Measurements from ENCODE around the gene AREG.

Gene AREG

DNA sequence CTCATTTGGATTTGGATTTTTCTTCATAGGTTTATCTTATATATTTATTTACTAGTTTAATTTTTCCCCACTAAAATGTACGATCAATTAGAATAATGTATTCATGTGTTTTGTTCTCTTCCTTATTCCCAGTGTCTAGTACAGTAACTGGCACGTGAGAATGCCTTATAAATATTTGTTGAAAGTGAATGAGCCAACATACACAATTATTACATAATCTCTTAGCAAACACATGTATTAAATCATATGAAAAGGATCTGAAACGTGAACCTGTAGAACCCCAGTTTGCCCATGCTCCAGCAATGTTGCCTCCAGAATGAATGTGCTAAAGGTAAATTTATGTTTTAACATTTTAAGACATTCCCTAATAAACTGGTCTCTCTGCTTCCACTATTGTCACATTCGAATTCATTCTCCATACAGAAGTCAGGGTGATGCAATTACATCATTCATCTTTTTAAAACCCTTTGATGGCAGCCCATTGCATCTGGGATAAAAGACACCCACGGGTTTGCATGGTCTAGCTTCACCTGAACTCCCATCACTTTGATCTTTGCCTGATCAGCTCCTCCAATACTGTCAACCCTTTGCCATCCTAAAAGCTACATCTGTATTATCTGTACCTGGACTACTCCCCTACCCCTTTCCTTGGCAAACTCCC, 30.7 kb upstream of the AREG start:
- H3K14ac ChIP-seq (ENCODE audit: low read length) = no peak overlapping the region
- H3K23ac ChIP-seq (ENCODE audit: low read depth, low read length, poor library complexity) = no peak overlapping the region
- no peak overlapping the region for H3K18ac ChIP-seq (ENCODE audit: low read length)
- no peak overlapping the region for H2BK120ac ChIP-seq (ENCODE audit: low read depth, low read length)
- no peak for DNase-seq (ENCODE audit: low spot score)
- no peak overlapping the region for H2BK5ac ChIP-seq (ENCODE audit: low read length)
- no peaks in the 10 kb centered on the region for H3K79me1 ChIP-seq (ENCODE audit: low read depth, low read length)
- no peak overlapping the region for H4K8ac ChIP-seq (ENCODE audit: low read depth, low read length)
- H3K36me3 ChIP-seq (replicated peaks in 1 of 2; ENCODE audit: control insufficient read depth in 2 of 2, insufficient read depth in 2 of 2, low read length in 2 of 2) = no peaks in the 10 kb centered on the region
- H3K9me3 ChIP-seq (replicated peaks in 1 of 2; ENCODE audit: control insufficient read depth in 2 of 2, insufficient read depth in 1 of 2, low read depth in 1 of 2, low read length in 2 of 2) = no peaks in the 10 kb centered on the region
- H2AK5ac ChIP-seq (ENCODE audit: low read depth, low read length) = no peak overlapping the region
- no peak overlapping the region for H3K4me3 ChIP-seq (ENCODE audit: low read length in 2 of 2)
- no peak overlapping the region for H3K27ac ChIP-seq (replicated peaks; ENCODE audit: low read length)
- no peak overlapping the region for H2AFZ ChIP-seq (ENCODE audit: low read length)
- H3K9ac ChIP-seq (ENCODE audit: low read depth, low read length, poor library complexity) = no peak overlapping the region
- no peak overlapping the region for H2BK15ac ChIP-seq (ENCODE audit: low read length)
- no peak overlapping the region for H3K4me2 ChIP-seq (ENCODE audit: insufficient read depth, low read length, poor library complexity, severe bottlenecking)
- H4K91ac ChIP-seq (ENCODE audit: low read depth, low read length, poor library complexity) = no peak overlapping the region
- no peak overlapping the region for H2BK12ac ChIP-seq (ENCODE audit: low read length)
- H3K27me3 ChIP-seq (ENCODE audit: control insufficient read depth in 3 of 3, insufficient read depth in 3 of 3, low read depth in 1 of 3, low read length in 3 of 3) = no peaks in the 10 kb centered on the region
- WGBS, 2 donors (ENCODE audit: extremely low coverage in 2 of 2, insufficient read length in 2 of 2, insufficient replicate concordance in 1 of 2) = no CpG with 5 or more reads among the region's 5 CpGs
- no peak overlapping the region for H3K4ac ChIP-seq (ENCODE audit: low read length)
- H3K4me1 ChIP-seq (ENCODE audit: control insufficient read depth in 2 of 2, insufficient read depth in 1 of 2, low read depth in 1 of 2, low read length in 2 of 2) = no peaks in the 10 kb centered on the region

DNA sequence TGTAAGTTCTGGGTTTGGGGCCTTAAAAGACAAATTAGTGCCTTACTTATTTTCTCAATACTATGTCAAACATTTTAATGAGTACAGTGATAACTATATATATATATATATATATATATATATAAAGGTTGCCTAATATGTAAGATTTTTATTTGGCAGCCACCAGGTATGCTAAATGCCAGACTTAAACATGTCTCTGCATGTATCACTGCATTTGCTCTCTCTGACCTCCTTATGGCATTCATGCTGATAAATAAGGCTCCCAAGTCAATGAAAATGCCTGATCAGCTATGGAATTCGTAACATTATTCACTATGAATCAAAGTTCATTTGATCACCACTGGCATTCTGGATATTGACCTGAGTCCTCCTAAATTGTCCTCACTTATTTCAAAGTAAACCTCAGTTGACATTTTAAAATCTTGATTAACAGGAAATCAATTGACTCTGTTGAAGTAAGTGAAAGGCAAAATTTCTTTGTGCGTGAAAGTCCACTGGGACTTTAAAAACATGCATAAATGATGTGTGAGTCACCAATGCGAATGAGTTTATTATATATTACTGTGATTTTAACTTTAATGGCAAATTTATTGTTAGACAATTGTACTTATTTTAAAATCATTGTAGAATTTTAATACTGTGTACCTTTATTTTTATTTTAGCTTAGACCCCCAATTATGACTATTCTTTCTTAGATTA, 29.2 kb upstream of the AREG start:
- DNase-seq (ENCODE audit: low spot score) = no peak
- Histone ChIP-seq H3K36me3 (replicated peaks in 1 of 2; ENCODE audit: control insufficient read depth in 2 of 2, insufficient read depth in 2 of 2, low read length in 2 of 2) (no peaks in the 10 kb centered on the region), H3K9me3 (replicated peaks in 1 of 2; ENCODE audit: control insufficient read depth in 2 of 2, insufficient read depth in 1 of 2, low read depth in 1 of 2, low read length in 2 of 2) (no peaks in the 10 kb centered on the region), H2AFZ (ENCODE audit: low read length) (no peak overlapping the region), H3K4me3 (ENCODE audit: low read length in 2 of 2) (no peak overlapping the region), H2BK5ac (ENCODE audit: low read length) (no peak overlapping the region), H2AK5ac (ENCODE audit: low read depth, low read length) (no peak overlapping the region), H2BK120ac (ENCODE audit: low read depth, low read length) (no peak overlapping the region), H3K23ac (ENCODE audit: low read depth, low read length, poor library complexity) (no peak overlapping the region), H3K27ac (replicated peaks; ENCODE audit: low read length) (no peak overlapping the region), H4K8ac (ENCODE audit: low read depth, low read length) (no peak overlapping the region), H2BK12ac (ENCODE audit: low read length) (no peak overlapping the region), H3K18ac (ENCODE audit: low read length) (no peak overlapping the region), H3K14ac (ENCODE audit: low read length) (no peak overlapping the region), H3K27me3 (ENCODE audit: control insufficient read depth in 3 of 3, insufficient read depth in 3 of 3, low read depth in 1 of 3, low read length in 3 of 3) (no peaks in the 10 kb centered on the region), H4K91ac (ENCODE audit: low read depth, low read length, poor library complexity) (no peak overlapping the region), H3K79me1 (ENCODE audit: low read depth, low read length) (no peaks in the 10 kb centered on the region), H3K4ac (ENCODE audit: low read length) (no peak overlapping the region), H3K4me2 (ENCODE audit: insufficient read depth, low read length, poor library complexity, severe bottlenecking) (no peak overlapping the region), H3K4me1 (ENCODE audit: control insufficient read depth in 2 of 2, insufficient read depth in 1 of 2, low read depth in 1 of 2, low read length in 2 of 2) (no peaks in the 10 kb centered on the region), H2BK15ac (ENCODE audit: low read length) (no peak overlapping the region), H3K9ac (ENCODE audit: low read depth, low read length, poor library complexity) (no peak overlapping the region)
- WGBS, 2 donors (ENCODE audit: extremely low coverage in 2 of 2, insufficient read length in 2 of 2, insufficient replicate concordance in 1 of 2) = no CpG with 5 or more reads among the region's 3 CpGs

GRCh38 chr4:74418063-74418670, 26.8 kb upstream of the AREG start:
- H3K4me3 ChIP-seq (ENCODE audit: low read length in 2 of 2) = no peak overlapping the region
- H4K8ac ChIP-seq (ENCODE audit: low read depth, low read length) = no peak overlapping the region
- H2BK120ac ChIP-seq (ENCODE audit: low read depth, low read length) = no peak overlapping the region
- no peak for DNase-seq (ENCODE audit: low spot score)
- H2BK12ac ChIP-seq (ENCODE audit: low read length) = no peak overlapping the region
- H3K4me1 ChIP-seq (ENCODE audit: control insufficient read depth in 2 of 2, insufficient read depth in 1 of 2, low read depth in 1 of 2, low read length in 2 of 2) = no peaks in the 10 kb centered on the region
- WGBS, 2 donors (ENCODE audit: extremely low coverage in 2 of 2, insufficient read length in 2 of 2, insufficient replicate concordance in 1 of 2) = no CpG with 5 or more reads among the region's 6 CpGs
- no peak overlapping the region for H3K23ac ChIP-seq (ENCODE audit: low read depth, low read length, poor library complexity)
- H3K27me3 ChIP-seq (ENCODE audit: control insufficient read depth in 3 of 3, insufficient read depth in 3 of 3, low read depth in 1 of 3, low read length in 3 of 3) = no peaks in the 10 kb centered on the region
- H3K4ac ChIP-seq (ENCODE audit: low read length) = no peak overlapping the region
- H2BK15ac ChIP-seq (ENCODE audit: low read length) = no peak overlapping the region
- H2BK5ac ChIP-seq (ENCODE audit: low read length) = no peak overlapping the region
- H2AFZ ChIP-seq (ENCODE audit: low read length) = no peak overlapping the region
- no peak overlapping the region for H4K91ac ChIP-seq (ENCODE audit: low read depth, low read length, poor library complexity)
- no peak overlapping the region for H3K4me2 ChIP-seq (ENCODE audit: insufficient read depth, low read length, poor library complexity, severe bottlenecking)
- no peak overlapping the region for H3K18ac ChIP-seq (ENCODE audit: low read length)
- no peak overlapping the region for H3K9ac ChIP-seq (ENCODE audit: low read depth, low read length, poor library complexity)
- no peaks in the 10 kb centered on the region for H3K79me1 ChIP-seq (ENCODE audit: low read depth, low read length)
- H3K36me3 ChIP-seq (replicated peaks in 1 of 2; ENCODE audit: control insufficient read depth in 2 of 2, insufficient read depth in 2 of 2, low read length in 2 of 2) = no peaks in the 10 kb centered on the region
- no peak overlapping the region for H3K27ac ChIP-seq (replicated peaks; ENCODE audit: low read length)
- H3K14ac ChIP-seq (ENCODE audit: low read length) = no peak overlapping the region
- no peaks in the 10 kb centered on the region for H3K9me3 ChIP-seq (replicated peaks in 1 of 2; ENCODE audit: control insufficient read depth in 2 of 2, insufficient read depth in 1 of 2, low read depth in 1 of 2, low read length in 2 of 2)
- H2AK5ac ChIP-seq (ENCODE audit: low read depth, low read length) = no peak overlapping the region

GRCh38 chr4:74420863-74421262, 24.1 kb upstream of the AREG start:
- Histone ChIP-seq H3K4me1 (ENCODE audit: control insufficient read depth in 2 of 2, insufficient read depth in 1 of 2, low read depth in 1 of 2, low read length in 2 of 2) (no peaks in the 10 kb centered on the region), H3K23ac (ENCODE audit: low read depth, low read length, poor library complexity) (no peak overlapping the region), H2BK15ac (ENCODE audit: low read length) (no peak overlapping the region), H3K9ac (ENCODE audit: low read depth, low read length, poor library complexity) (no peak overlapping the region), H3K79me1 (ENCODE audit: low read depth, low read length) (no peaks in the 10 kb centered on the region), H4K91ac (ENCODE audit: low read depth, low read length, poor library complexity) (no peak overlapping the region), H3K14ac (ENCODE audit: low read length) (no peak overlapping the region), H2BK12ac (ENCODE audit: low read length) (no peak overlapping the region), H3K27ac (replicated peaks; ENCODE audit: low read length) (no peak overlapping the region), H2BK120ac (ENCODE audit: low read depth, low read length) (no peak overlapping the region), H3K4me3 (ENCODE audit: low read length in 2 of 2) (no peak overlapping the region), H3K4me2 (ENCODE audit: insufficient read depth, low read length, poor library complexity, severe bottlenecking) (no peak overlapping the region), H3K18ac (ENCODE audit: low read length) (no peak overlapping the region), H2AFZ (ENCODE audit: low read length) (no peak overlapping the region), H2BK5ac (ENCODE audit: low read length) (no peak overlapping the region), H3K4ac (ENCODE audit: low read length) (no peak overlapping the region), H4K8ac (ENCODE audit: low read depth, low read length) (no peak overlapping the region), H3K27me3 (ENCODE audit: control insufficient read depth in 3 of 3, insufficient read depth in 3 of 3, low read depth in 1 of 3, low read length in 3 of 3) (no peaks in the 10 kb centered on the region), H3K9me3 (replicated peaks in 1 of 2; ENCODE audit: control insufficient read depth in 2 of 2, insufficient read depth in 1 of 2, low read depth in 1 of 2, low read length in 2 of 2) (no peaks in the 10 kb centered on the region), H3K36me3 (replicated peaks in 1 of 2; ENCODE audit: control insufficient read depth in 2 of 2, insufficient read depth in 2 of 2, low read length in 2 of 2) (no peaks in the 10 kb centered on the region), H2AK5ac (ENCODE audit: low read depth, low read length) (no peak overlapping the region)
- no CpG with 5 or more reads among the region's 5 CpGs for WGBS, 2 donors (ENCODE audit: extremely low coverage in 2 of 2, insufficient read length in 2 of 2, insufficient replicate concordance in 1 of 2)
- DNase-seq (ENCODE audit: low spot score) = no peak

Measured in neuronal stem cell (in vitro differentiated cells).